HG03175 (cell line): Measurements from ENCODE around the gene RPS16.

Experiments
- ATAC-seq: cut with Tn5 transposase; IDR thresholded peaks from one replicate; pipeline ENCODE4 v1.9.1; 2021; ENCODE audit warnings: mild to moderate bottlenecking, moderate library complexity; ENCODE audit not compliant: unreplicated experiment

Gene RPS16

GRCh38 chr19:39408392-39409207 lies 27.1 kb downstream of the RPS16 start:
- no peak for ATAC-seq

- no peak for ATAC-seq
These were observed 27.9 kb downstream of the RPS16 start for GRCh38 chr19:39407660-39408391.

- no peak for ATAC-seq
These were observed 28.4 kb downstream of the RPS16 start for GRCh38 chr19:39407410-39407659.

GRCh38 chr19:39406656-39407409 lies 28.9 kb downstream of the RPS16 start, which contains the start of gene ZFP36:
Gene ZFP36, plus strand, starts transcription at chr19:39406847. Its CDS starts 58 bp downstream, at chr19:39406905.
- peak; percentile 19 for ATAC-seq

- ATAC-seq = no peak
These were observed 29.6 kb downstream of the RPS16 start for GRCh38 chr19:39405958-39406655.

GRCh38 chr19:39405261-39405957 lies 30.3 kb downstream of the RPS16 start:
- ATAC-seq = no peak

GRCh38 chr19:39403331-39404312 lies 32.1 kb downstream of the RPS16 start:
- peak; percentile 28 for ATAC-seq

- peak; percentile 19 for ATAC-seq
These were observed 33.1 kb downstream of the RPS16 start for GRCh38 chr19:39402346-39403300.

GRCh38 chr19:39401549-39402345 lies 34.0 kb downstream of the RPS16 start:
- peak; percentile 30 for ATAC-seq

- no peak for ATAC-seq
These were observed 34.6 kb downstream of the RPS16 start for GRCh38 chr19:39401070-39401548.

- no peak for ATAC-seq
These were observed 35.7 kb downstream of the RPS16 start for GRCh38 chr19:39400061-39400460.

GRCh38 chr19:39399668-39400050 lies 36.1 kb downstream of the RPS16 start:
- no peak for ATAC-seq

GRCh38 chr19:39398297-39398864 lies 37.4 kb downstream of the RPS16 start:
- ATAC-seq = no peak

GRCh38 chr19:39397360-39398296 lies 38.1 kb downstream of the RPS16 start:
- peak; percentile 47 for ATAC-seq

- peak; percentile 94 for ATAC-seq
These were observed 44.9 kb downstream of the RPS16 start, which contains the start of the genes MED29 and PAF1 for GRCh38 chr19:39390751-39391437. Gene MED29, plus strand, starts transcription at chr19:39391378. Its CDS starts 45 bp downstream, at chr19:39391423. Gene PAF1, minus strand, starts transcription at chr19:39391106. Its CDS starts 242 bp downstream, at chr19:39390864.
